SK-N-SH treated with all-trans-retinoic acid at 6 μM for 48 hours (cell line): ENCODE measurements around the gene LRFN2.

Experiments used
- ATAC-seq: fragments of 200-7000 bp; cut with Tn5 transposase; 3 replicates; pipeline ENCODE4 v1.9.1; 2020; ENCODE audit warnings: mild to moderate bottlenecking, moderate library complexity
- BACH2 ChIP-seq: fragments of 250-450 bp; sonication (Bioruptor Pico); IDR thresholded peaks from 2 replicates; pipeline ENCODE4 v1.9.0; 2021; ENCODE audit warnings: mild to moderate bottlenecking, borderline replicate concordance
- CSDC2 ChIP-seq: fragments of 250-450 bp; sonication (Bioruptor Pico); IDR thresholded peaks from 2 replicates; pipeline ENCODE4 v1.5.0; 2020; ENCODE audit warnings: mild to moderate bottlenecking, moderate library complexity
- ESRRG ChIP-seq: fragments of 250-450 bp; sonication (Bioruptor Pico); IDR thresholded peaks from 2 replicates; pipeline ENCODE4 v1.6.1; 2021; ENCODE audit warnings: mild to moderate bottlenecking
- GLIS3 ChIP-seq: fragments of 250-450 bp; sonication (Bioruptor Pico); IDR thresholded peaks from 2 replicates; pipeline ENCODE4 v1.5.0; 2020; ENCODE audit warnings: mild to moderate bottlenecking, moderate library complexity
- ISL1 ChIP-seq: fragments of 250-450 bp; sonication (Bioruptor Pico); IDR thresholded peaks from 2 replicates; pipeline ENCODE4 v2.1.2; 2022; ENCODE audit warnings: mild to moderate bottlenecking, moderate library complexity
- OSR1 ChIP-seq: fragments of 250-450 bp; sonication (Bioruptor Pico); IDR thresholded peaks from 2 replicates; pipeline ENCODE4 v1.8.0; 2022; ENCODE audit warnings: moderate library complexity, mild to moderate bottlenecking, inconsistent platforms
- RARB ChIP-seq: fragments of 250-450 bp; sonication (Bioruptor Pico); IDR thresholded peaks from 2 replicates; pipeline ENCODE4 v1.8.0; 2021; ENCODE audit warnings: mild to moderate bottlenecking, moderate library complexity
- SNAI2 ChIP-seq: fragments of 250-450 bp; sonication (Bioruptor Pico); IDR thresholded peaks from 2 replicates; pipeline ENCODE4 v1.5.0; 2020; ENCODE audit warnings: mild to moderate bottlenecking, moderate library complexity
- TOX ChIP-seq: fragments of 250-450 bp; sonication (Bioruptor Pico); IDR thresholded peaks from 2 replicates; pipeline ENCODE4 v1.8.0; 2021; ENCODE audit warnings: mild to moderate bottlenecking, moderate library complexity, borderline replicate concordance
- ZC3H10 ChIP-seq: fragments of 250-450 bp; sonication (Bioruptor Pico); IDR thresholded peaks from 2 replicates; pipeline ENCODE4 v1.5.1; 2021; ENCODE audit warnings: mild to moderate bottlenecking, moderate library complexity
- ZFP3 ChIP-seq: fragments of 250-450 bp; sonication (Bioruptor Pico); IDR thresholded peaks from 2 replicates; pipeline ENCODE4 v1.5.0; 2020; ENCODE audit warnings: mild to moderate bottlenecking, moderate library complexity
- ZFP30 ChIP-seq: fragments of 450-650 bp; formaldehyde crosslinking; IDR thresholded peaks from 2 replicates; pipeline ENCODE4 v1.5.0; 2022; ENCODE audit warnings: mild to moderate bottlenecking, moderate library complexity
- ZNF565 ChIP-seq: fragments of 450-650 bp; formaldehyde crosslinking; conservative IDR thresholded peaks from 2 replicates; pipeline ENCODE4 v1.5.0; 2020; ENCODE audit warnings: low read depth, mild to moderate bottlenecking, moderate library complexity
- ZNF70 ChIP-seq: fragments of 450-650 bp; formaldehyde crosslinking; IDR thresholded peaks from 2 replicates; pipeline ENCODE4 v1.5.0; 2020; ENCODE audit warnings: mild to moderate bottlenecking, moderate library complexity
- ZNF8 ChIP-seq: fragments of 450-650 bp; formaldehyde crosslinking; IDR thresholded peaks from 2 replicates; pipeline ENCODE4 v1.5.0; 2020; ENCODE audit warnings: mild to moderate bottlenecking, moderate library complexity
- TF ChIP-seq, protein P1 (sequence below): fragments of 250-450 bp; sonication (Bioruptor Pico); IDR thresholded peaks from 2 replicates; pipeline ENCODE4 v1.5.1; 2021; ENCODE audit warnings: mild to moderate bottlenecking, moderate library complexity
- TF ChIP-seq, protein P2 (sequence below): fragments of 250-450 bp; sonication (Bioruptor Pico); IDR thresholded peaks from 2 replicates; pipeline ENCODE4 v1.5.0; 2020; ENCODE audit warnings: mild to moderate bottlenecking, moderate library complexity
- TF ChIP-seq, protein P3 (sequence below): fragments of 250-450 bp; sonication (Bioruptor Pico); IDR thresholded peaks from 2 replicates; pipeline ENCODE4 v1.8.0; 2020; ENCODE audit warnings: mild to moderate bottlenecking, moderate library complexity, borderline replicate concordance
- TF ChIP-seq, protein P4 (sequence below): fragments of 250-450 bp; sonication (Bioruptor Pico); IDR thresholded peaks from 2 replicates; pipeline ENCODE4 v1.5.1; 2020; ENCODE audit warnings: low read depth, mild to moderate bottlenecking, moderate library complexity

LRFN2 gene

DNA sequence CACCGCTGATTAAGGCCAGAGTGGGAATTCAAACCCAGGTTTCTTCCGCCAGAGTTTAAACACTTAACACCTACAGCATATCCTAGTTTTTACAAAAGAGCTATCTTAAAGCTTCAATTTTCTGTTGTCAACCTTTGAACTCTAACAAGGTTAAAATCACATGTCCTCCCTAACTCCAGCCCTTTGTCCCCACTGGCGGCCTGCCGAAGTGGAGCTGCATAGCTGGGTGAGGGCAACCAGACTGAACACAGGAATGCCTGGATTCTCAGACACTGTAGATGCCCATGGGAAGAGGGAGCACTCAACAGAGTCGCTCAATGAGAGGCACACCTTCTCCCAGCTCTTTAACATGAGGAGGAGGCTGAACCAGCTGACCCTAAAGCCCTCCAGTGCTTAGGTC lies 59.1 kb downstream of the LRFN2 start:
- TF ChIP-seq GLIS3 (CRISPR knock-in tag) (no peak), ZNF8 (CRISPR knock-in tag) (no peak), TOX (CRISPR knock-in tag) (no peak), ZC3H10 (CRISPR knock-in tag) (no peak), CSDC2 (CRISPR knock-in tag) (no peak), ESRRG (CRISPR knock-in tag) (no peak), OSR1 (CRISPR knock-in tag) (no peak), SNAI2 (CRISPR knock-in tag) (no peak), ZFP30 (no peak), BACH2 (CRISPR knock-in tag) (no peak), ZNF565 (no peak)
- TF ChIP-seq, protein P1, sequence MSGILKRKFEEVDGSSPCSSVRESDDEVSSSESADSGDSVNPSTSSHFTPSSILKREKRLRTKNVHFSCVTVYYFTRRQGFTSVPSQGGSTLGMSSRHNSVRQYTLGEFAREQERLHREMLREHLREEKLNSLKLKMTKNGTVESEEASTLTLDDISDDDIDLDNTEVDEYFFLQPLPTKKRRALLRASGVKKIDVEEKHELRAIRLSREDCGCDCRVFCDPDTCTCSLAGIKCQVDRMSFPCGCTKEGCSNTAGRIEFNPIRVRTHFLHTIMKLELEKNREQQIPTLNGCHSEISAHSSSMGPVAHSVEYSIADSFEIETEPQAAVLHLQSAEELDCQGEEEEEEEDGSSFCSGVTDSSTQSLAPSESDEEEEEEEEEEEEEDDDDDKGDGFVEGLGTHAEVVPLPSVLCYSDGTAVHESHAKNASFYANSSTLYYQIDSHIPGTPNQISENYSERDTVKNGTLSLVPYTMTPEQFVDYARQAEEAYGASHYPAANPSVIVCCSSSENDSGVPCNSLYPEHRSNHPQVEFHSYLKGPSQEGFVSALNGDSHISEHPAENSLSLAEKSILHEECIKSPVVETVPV (CRISPR knock-in tag), result no peak
- TF ChIP-seq, protein P2, sequence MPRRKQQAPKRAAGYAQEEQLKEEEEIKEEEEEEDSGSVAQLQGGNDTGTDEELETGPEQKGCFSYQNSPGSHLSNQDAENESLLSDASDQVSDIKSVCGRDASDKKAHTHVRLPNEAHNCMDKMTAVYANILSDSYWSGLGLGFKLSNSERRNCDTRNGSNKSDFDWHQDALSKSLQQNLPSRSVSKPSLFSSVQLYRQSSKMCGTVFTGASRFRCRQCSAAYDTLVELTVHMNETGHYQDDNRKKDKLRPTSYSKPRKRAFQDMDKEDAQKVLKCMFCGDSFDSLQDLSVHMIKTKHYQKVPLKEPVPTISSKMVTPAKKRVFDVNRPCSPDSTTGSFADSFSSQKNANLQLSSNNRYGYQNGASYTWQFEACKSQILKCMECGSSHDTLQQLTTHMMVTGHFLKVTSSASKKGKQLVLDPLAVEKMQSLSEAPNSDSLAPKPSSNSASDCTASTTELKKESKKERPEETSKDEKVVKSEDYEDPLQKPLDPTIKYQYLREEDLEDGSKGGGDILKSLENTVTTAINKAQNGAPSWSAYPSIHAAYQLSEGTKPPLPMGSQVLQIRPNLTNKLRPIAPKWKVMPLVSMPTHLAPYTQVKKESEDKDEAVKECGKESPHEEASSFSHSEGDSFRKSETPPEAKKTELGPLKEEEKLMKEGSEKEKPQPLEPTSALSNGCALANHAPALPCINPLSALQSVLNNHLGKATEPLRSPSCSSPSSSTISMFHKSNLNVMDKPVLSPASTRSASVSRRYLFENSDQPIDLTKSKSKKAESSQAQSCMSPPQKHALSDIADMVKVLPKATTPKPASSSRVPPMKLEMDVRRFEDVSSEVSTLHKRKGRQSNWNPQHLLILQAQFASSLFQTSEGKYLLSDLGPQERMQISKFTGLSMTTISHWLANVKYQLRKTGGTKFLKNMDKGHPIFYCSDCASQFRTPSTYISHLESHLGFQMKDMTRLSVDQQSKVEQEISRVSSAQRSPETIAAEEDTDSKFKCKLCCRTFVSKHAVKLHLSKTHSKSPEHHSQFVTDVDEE (CRISPR knock-in tag), result no peak
- ATAC-seq, result no peak

DNA sequence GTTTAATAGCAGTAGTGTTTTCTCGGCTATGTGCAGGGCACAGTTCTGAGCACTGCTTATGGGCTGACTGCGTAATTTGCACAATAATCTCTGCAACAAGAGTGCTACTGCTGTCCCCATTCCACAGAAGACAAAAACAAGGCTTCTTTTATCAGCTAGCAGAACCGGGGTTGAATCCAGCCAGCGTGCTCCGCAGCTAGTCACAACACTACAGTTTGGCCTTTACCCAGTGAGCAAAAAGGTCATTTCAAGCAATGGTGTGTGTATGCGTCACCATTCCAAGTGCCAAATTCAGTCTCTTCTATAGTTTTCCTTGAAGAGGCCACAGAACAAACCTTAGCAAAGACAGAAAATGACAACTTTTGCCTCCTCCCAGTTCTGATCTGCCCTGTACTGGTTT lies 61.1 kb downstream of the LRFN2 start:
- no peak for ATAC-seq
- TF ChIP-seq GLIS3 (CRISPR knock-in tag) (no peak), ISL1 (CRISPR knock-in tag) (no peak), BACH2 (CRISPR knock-in tag) (no peak)

DNA sequence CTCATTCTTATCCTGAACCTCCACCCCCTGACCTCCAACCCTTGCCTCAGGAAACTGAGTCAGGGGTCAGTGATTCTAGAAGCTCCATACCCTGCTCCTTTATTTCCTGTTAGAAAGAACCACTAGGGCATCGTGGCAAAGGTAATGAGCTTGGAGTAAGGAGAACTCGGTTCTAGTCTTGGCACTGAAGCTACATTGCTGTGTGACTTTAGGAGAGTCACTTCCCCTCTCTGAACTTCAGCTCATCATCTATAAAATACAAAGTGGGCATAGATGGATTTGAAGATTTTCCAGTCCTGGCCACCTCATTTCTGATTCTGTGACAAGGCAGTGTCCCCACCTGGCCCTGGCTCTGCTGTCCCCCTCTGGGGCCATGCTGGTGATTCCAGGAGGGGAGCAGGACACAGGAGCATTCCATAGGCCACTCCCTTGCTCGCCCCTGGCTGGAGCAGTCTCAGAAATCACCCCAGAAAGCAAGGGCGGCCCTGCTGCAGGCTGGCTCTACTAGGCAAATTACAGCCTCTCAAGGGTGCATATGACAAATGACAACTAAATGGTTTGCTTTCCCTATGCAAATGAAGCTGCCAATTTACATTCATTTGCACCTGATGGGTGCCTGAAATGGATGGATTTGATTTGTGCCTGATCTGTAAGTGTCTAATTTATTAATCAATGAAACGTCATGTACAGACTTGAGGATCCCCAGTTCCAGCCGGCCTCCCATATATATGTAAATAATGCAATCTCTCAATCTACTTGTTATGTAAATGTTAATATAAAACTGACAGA lies 62.2 kb downstream of the LRFN2 start:
- no peak for TF ChIP-seq RARB (CRISPR knock-in tag)
- TF ChIP-seq ZNF70 (CRISPR knock-in tag), result no peak
- TF ChIP-seq GLIS3 (CRISPR knock-in tag), result no peak
- no peak for TF ChIP-seq ZNF8 (CRISPR knock-in tag)
- TF ChIP-seq SNAI2 (CRISPR knock-in tag), result no peak
- no peak for TF ChIP-seq TOX (CRISPR knock-in tag)
- TF ChIP-seq, protein P3, sequence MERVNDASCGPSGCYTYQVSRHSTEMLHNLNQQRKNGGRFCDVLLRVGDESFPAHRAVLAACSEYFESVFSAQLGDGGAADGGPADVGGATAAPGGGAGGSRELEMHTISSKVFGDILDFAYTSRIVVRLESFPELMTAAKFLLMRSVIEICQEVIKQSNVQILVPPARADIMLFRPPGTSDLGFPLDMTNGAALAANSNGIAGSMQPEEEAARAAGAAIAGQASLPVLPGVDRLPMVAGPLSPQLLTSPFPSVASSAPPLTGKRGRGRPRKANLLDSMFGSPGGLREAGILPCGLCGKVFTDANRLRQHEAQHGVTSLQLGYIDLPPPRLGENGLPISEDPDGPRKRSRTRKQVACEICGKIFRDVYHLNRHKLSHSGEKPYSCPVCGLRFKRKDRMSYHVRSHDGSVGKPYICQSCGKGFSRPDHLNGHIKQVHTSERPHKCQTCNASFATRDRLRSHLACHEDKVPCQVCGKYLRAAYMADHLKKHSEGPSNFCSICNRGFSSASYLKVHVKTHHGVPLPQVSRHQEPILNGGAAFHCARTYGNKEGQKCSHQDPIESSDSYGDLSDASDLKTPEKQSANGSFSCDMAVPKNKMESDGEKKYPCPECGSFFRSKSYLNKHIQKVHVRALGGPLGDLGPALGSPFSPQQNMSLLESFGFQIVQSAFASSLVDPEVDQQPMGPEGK (CRISPR knock-in tag), result no peak
- TF ChIP-seq ISL1 (CRISPR knock-in tag), result no peak
- TF ChIP-seq ZFP3 (CRISPR knock-in tag), result no peak
- no peak for TF ChIP-seq ESRRG (CRISPR knock-in tag)
- TF ChIP-seq, protein P1 (CRISPR knock-in tag), result no peak
- TF ChIP-seq, protein P4, sequence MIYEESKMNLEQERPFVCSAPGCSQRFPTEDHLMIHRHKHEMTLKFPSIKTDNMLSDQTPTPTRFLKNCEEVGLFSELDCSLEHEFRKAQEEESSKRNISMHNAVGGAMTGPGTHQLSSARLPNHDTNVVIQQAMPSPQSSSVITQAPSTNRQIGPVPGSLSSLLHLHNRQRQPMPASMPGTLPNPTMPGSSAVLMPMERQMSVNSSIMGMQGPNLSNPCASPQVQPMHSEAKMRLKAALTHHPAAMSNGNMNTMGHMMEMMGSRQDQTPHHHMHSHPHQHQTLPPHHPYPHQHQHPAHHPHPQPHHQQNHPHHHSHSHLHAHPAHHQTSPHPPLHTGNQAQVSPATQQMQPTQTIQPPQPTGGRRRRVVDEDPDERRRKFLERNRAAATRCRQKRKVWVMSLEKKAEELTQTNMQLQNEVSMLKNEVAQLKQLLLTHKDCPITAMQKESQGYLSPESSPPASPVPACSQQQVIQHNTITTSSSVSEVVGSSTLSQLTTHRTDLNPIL (CRISPR knock-in tag), result no peak
- TF ChIP-seq, protein P2 (CRISPR knock-in tag), result no peak
- ATAC-seq, result no peak
